BLaER1 treated with 17β-estradiol and CSF1 and Interleukin-3, amounts not matched to agents 10 nM and 100 nM (cell line): Measurements from ENCODE around the gene TSPAN12.
A peak's percentile ranks its signal among the peaks of the same experiment; 100 is the strongest.
"Not testable (repeated sequence)": the region's sequence is repeated elsewhere in the genome, so short reads cannot be mapped to it uniquely, and the experiment has no call there.

Source experiments
- H3K27ac ChIP-seq, 11 experiments: shearing (Covaris generic); formaldehyde crosslinking; 2 replicates each; pipeline ENCODE4 v1.8.1; 2022
- H3K27me3 ChIP-seq, 11 experiments: shearing (Covaris generic); formaldehyde crosslinking; 2 replicates each; pipeline ENCODE4 v1.8.1; 2022
- H3K36me3 ChIP-seq, 11 experiments: shearing (Covaris generic); formaldehyde crosslinking; 2 replicates each; pipeline ENCODE4 v1.8.1; 2022
- H3K4me1 ChIP-seq, 10 experiments: shearing (Covaris generic); formaldehyde crosslinking; 2 replicates each; pipeline ENCODE4 v1.8.1; 2022
- H3K4me2 ChIP-seq, 11 experiments: shearing (Covaris generic); formaldehyde crosslinking; 2 replicates each; pipeline ENCODE4 v1.8.1; 2022
- H3K4me3 ChIP-seq, 10 experiments: shearing (Covaris generic); formaldehyde crosslinking; 2 replicates each; pipeline ENCODE4 v1.8.1; 2022
- H3K9ac ChIP-seq, 11 experiments: shearing (Covaris generic); formaldehyde crosslinking; 2 replicates each; pipeline ENCODE4 v1.8.1; 2022
- H3K9me3 ChIP-seq, 11 experiments: shearing (Covaris generic); formaldehyde crosslinking; replicated peaks in 1 of 11; 2 replicates each; pipeline ENCODE4 v1.8.1; 2022
- H4K20me1 ChIP-seq, 11 experiments: shearing (Covaris generic); formaldehyde crosslinking; 2 replicates each; pipeline ENCODE4 v1.8.1; 2022
- Cebpa-rat ChIP-seq, 11 experiments: shearing (Covaris generic); IDR thresholded peaks; 2 replicates each; pipeline ENCODE4 v1.8.1; 2022

The TSPAN12 gene, protein sequence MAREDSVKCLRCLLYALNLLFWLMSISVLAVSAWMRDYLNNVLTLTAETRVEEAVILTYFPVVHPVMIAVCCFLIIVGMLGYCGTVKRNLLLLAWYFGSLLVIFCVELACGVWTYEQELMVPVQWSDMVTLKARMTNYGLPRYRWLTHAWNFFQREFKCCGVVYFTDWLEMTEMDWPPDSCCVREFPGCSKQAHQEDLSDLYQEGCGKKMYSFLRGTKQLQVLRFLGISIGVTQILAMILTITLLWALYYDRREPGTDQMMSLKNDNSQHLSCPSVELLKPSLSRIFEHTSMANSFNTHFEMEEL

DNA sequence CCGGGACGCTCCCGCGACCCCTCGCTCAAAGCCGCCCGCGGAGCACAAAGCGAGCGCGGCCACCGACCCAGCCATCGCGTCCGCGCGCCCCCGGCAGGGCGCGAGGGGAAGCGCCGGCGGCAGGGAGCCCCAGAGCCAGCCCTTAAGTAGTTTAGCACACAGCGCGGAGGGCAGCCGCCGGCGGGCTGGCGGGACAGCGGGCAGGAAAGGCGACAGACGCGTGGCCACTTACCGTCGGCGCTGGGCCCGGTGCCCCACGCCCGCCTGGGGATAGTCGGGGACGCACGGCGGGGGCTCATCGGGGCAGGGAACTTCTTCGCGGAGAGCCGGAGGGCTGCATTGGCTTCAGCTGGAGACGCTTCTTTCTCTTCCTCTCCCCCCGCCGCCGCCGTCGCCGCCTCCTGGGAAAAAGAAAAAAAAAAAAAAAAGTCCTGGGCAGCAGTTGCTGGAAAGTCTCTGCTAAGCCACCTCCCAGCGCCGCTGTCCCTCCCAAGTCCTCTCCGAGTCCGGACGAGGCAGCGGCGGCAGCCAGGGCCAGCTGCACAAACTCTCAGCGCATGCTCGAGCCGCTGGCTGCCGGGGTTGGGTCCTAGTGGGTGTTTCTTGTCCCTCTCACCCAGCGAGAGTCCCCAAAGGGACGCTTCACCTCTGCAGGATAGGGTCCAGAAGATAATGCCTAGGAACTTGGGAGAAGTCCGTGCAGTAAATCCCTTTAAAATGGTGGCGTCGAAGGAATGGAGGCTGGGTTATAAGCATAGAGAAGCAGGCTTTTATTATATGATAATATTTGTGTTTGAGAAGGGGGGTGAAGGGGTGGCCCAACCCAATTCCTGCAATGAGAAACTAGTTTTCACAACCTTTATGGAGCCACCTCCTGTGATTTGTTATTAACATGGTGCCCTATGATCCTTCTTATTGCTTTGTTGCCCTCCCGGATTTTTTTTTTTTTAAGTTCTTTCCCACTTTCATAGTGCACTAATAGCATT, at the start of gene TSPAN12:
TSPAN12 (minus strand) TSS at position 557 of the 986 bp plus-strand sequence. CDS start 1,381 bp downstream, outside the sequence.
- Histone ChIP-seq H3K36me3 (no peaks in the 10 kb centered on the region), H3K4me3 (peak within 1 kb of the TSS; percentile 66 to 89 (median 79)), H3K4me1 (peaks cover 0 to 14% (median 7%) of the 10 kb centered on the region in 10 experiments; a peak in 11 of 20 replicates), H3K27me3 (peaks cover 0 to 12% (median 0%) of the 10 kb centered on the region in 11 experiments; a peak in 7 of 22 replicates), H3K4me2 (peak within 1 kb of the TSS; percentile 88 to 98 (median 93)), H4K20me1 (no peaks in the 10 kb centered on the region), H3K9me3 (no peaks in the 10 kb centered on the region), H3K9ac (peak within 1 kb of the TSS; percentile 73 to 86 (median 80)), H3K27ac (peak within 1 kb of the TSS in 10 of 11 experiments; percentile 32 to 63 (median 55); a peak in 17 of 22 replicates)
- no peak for TF ChIP-seq Cebpa-rat (IDR thresholded peaks at IDR 0.05)

GRCh38 chr7:120898715-120899499, 41.0 kb upstream of the TSPAN12 start:
- Histone ChIP-seq H3K4me1 (no peaks in the 10 kb centered on the region), H3K27me3 (no peaks in the 10 kb centered on the region), H3K9ac (no peak overlapping the region), H3K9me3 (peaks cover 17 to 32% (median 23%) of the 10 kb centered on the region in 11 experiments), H4K20me1 (no peaks in the 10 kb centered on the region), H3K4me3 (no peak overlapping the region), H3K4me2 (no peak overlapping the region), H3K27ac (no peak overlapping the region), H3K36me3 (peaks cover 0 to 7% (median 0%) of the 10 kb centered on the region in 11 experiments; a peak in 1 of 22 replicates)
- no peak for TF ChIP-seq Cebpa-rat (IDR thresholded peaks at IDR 0.05)

- not testable (repeated sequence) for H3K4me1 ChIP-seq, H3K9ac ChIP-seq, H3K4me2 ChIP-seq, H4K20me1 ChIP-seq, H3K27me3 ChIP-seq, H3K4me3 ChIP-seq, H3K27ac ChIP-seq, H3K36me3 ChIP-seq
- H3K9me3 ChIP-seq: peaks cover 28 to 40% (median 38%) of the 10 kb centered on the region in 11 experiments
Measured at GRCh38 chr7:120895253-120895652, 37.3 kb upstream of the TSPAN12 start.

DNA sequence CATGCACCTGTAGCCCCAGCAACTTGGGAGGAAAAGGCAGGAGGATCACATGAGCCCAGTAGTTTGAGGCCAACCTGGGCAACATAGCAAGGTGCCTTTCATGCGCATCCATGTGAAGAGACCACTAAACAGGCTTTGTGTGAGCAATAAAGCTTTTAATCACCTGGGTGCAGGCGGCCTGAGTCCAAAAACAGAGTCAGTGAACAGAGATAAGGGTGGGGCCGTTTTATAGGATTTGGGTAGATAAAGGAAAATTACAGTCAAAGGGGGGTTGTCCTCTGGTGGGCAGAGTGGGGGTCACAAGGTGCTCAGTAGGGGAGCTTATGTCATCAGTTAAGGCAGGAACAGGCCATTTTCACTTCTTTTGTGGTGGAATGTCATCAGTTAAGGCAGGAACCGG, 27.7 kb upstream of the TSPAN12 start:
- H4K20me1 ChIP-seq, H3K4me1 ChIP-seq, H3K27me3 ChIP-seq, H3K27ac ChIP-seq, H3K36me3 ChIP-seq, H3K4me3 ChIP-seq, H3K9me3 ChIP-seq, H3K9ac ChIP-seq, H3K4me2 ChIP-seq: not testable (repeated sequence)

DNA sequence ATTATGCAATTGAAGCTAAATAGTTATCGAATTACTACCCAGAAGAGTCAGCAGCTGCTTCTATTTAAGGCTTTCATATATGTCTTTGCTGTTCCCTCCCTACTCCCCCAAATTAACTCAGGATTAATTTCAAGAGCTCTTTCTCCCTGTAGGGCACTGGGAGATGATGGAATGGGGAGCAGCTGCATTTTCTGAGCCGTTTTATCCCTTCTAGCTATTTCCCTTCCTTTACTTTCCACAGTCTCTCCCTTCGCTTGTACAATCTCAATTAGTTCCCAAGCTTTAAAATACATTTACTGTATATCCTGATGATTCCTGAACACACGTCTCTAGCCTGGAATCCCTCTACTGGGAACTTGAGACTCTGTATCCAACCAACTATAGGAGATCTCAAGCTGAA, 19.8 kb upstream of the TSPAN12 start:
- Histone ChIP-seq H3K4me3 (no peak overlapping the region), H3K36me3 (no peaks in the 10 kb centered on the region), H4K20me1 (no peaks in the 10 kb centered on the region), H3K27ac (no peak overlapping the region), H3K9ac (no peak overlapping the region), H3K27me3 (no peaks in the 10 kb centered on the region), H3K4me1 (no peaks in the 10 kb centered on the region), H3K9me3 (no peaks in the 10 kb centered on the region), H3K4me2 (no peak overlapping the region)
- TF ChIP-seq Cebpa-rat (IDR thresholded peaks at IDR 0.05): no peak

DNA sequence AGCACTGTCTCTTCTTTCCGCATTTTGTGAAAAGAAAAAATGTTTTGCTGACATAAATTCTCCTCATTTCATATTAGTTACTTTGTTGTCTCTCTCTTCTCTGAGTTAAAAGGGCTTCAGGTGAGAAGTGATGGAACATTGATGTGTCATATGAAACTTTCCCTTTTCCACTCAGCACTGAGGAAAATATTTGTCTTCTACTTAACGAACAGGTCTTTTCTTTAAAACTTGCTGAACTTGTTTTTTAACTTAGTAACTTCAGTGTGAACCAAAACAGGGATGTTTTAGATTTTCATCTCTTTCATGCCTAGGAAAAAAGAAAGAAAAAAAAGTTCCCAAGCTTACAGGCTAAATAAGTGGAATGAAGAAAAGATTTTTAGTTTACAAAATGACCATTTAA, 19.0 kb upstream of the TSPAN12 start:
- Histone ChIP-seq H3K4me2 (no peak overlapping the region), H3K9ac (no peak overlapping the region)

GRCh38 chr7:120874722-120875121, 16.8 kb upstream of the TSPAN12 start:
- no peaks in the 10 kb centered on the region for H3K36me3 ChIP-seq
- no peak overlapping the region for H3K4me3 ChIP-seq
- no peak overlapping the region for H3K9ac ChIP-seq
- no peaks in the 10 kb centered on the region for H3K27me3 ChIP-seq
- TF ChIP-seq Cebpa-rat (IDR thresholded peaks at IDR 0.05): no peak
- no peaks in the 10 kb centered on the region for H3K4me1 ChIP-seq
- H3K4me2 ChIP-seq: no peak overlapping the region
- no peak overlapping the region for H3K27ac ChIP-seq
- no peaks in the 10 kb centered on the region for H4K20me1 ChIP-seq
- H3K9me3 ChIP-seq: no peaks in the 10 kb centered on the region

More for the DNA sequence above, 19.0 kb upstream of the TSPAN12 start:
- H3K27ac ChIP-seq: no peak overlapping the region
- no peak overlapping the region for H3K4me3 ChIP-seq
- H3K9me3 ChIP-seq: no peaks in the 10 kb centered on the region
- no peak for TF ChIP-seq Cebpa-rat (IDR thresholded peaks at IDR 0.05)
- H3K27me3 ChIP-seq: no peaks in the 10 kb centered on the region
- H3K36me3 ChIP-seq: no peaks in the 10 kb centered on the region
- H3K4me1 ChIP-seq: no peaks in the 10 kb centered on the region
- no peaks in the 10 kb centered on the region for H4K20me1 ChIP-seq

DNA sequence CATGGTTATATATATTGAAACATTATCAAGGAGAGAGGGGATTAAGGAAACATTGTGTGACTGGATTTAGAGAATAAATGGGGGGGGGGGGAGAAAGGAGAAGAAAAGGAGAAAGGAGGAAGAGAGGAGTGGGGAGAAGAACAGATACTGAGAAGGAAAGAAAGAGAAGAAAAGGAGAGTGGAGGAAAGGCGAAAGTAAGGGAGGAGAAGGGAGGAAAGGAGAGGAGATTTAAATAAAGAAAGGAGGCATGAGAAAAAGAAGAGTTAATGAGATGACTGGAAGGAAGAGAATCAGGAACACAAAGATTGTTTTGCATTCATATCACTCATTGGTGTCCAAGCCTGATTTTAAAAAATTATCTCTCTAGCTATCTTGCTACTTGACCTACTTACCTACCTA, 16.1 kb upstream of the TSPAN12 start:
- Histone ChIP-seq H3K4me1 (no peaks in the 10 kb centered on the region), H3K27ac (no peak overlapping the region), H3K27me3 (no peaks in the 10 kb centered on the region), H3K36me3 (no peaks in the 10 kb centered on the region), H4K20me1 (no peaks in the 10 kb centered on the region), H3K9ac (no peak overlapping the region), H3K4me2 (no peak overlapping the region), H3K9me3 (no peaks in the 10 kb centered on the region), H3K4me3 (no peak overlapping the region)
- TF ChIP-seq Cebpa-rat (IDR thresholded peaks at IDR 0.05): no peak

DNA sequence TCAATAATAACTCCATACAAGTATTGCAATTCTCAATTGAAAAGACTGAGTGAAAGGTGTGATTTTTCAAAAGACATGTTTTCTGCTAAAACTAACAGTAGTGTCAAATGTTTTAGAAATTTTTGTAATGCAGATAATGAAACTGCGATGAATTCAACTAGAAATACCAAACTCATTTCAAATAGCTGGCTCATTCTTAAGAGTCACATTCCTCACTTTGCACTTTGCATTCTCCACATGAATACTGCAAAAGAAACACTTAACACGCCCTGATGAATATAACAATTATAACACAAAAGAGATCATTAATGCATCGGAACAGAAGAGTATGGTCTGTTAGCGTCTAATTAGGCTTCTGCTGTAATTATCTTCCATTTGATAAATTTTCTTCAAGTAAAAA, 15.5 kb upstream of the TSPAN12 start:
- no peaks in the 10 kb centered on the region for H4K20me1 ChIP-seq
- no peaks in the 10 kb centered on the region for H3K36me3 ChIP-seq
- no peak overlapping the region for H3K4me3 ChIP-seq
- no peak for TF ChIP-seq Cebpa-rat (IDR thresholded peaks at IDR 0.05)
- no peak overlapping the region for H3K4me2 ChIP-seq
- no peak overlapping the region for H3K27ac ChIP-seq
- no peaks in the 10 kb centered on the region for H3K27me3 ChIP-seq
- no peak overlapping the region for H3K9ac ChIP-seq
- no peaks in the 10 kb centered on the region for H3K9me3 ChIP-seq
- no peaks in the 10 kb centered on the region for H3K4me1 ChIP-seq
